Activated T-cell treated with anti-CD3 and anti-CD28 coated beads for 4 hours (primary cell): ENCODE results near the gene ANTXR1.

Experiments
- DNase-seq: peaks from one replicate; pipeline ENCODE4 v3.0.0-alpha.2; 2020

Gene ANTXR1

GRCh38 chr2:69102041-69102593, 89.1 kb downstream of the ANTXR1 start:
- DNase-seq: no peak

- no peak for DNase-seq
Measured at GRCh38 chr2:69103419-69103818, 90.4 kb downstream of the ANTXR1 start.

GRCh38 chr2:69104261-69104660, 91.3 kb downstream of the ANTXR1 start:
- no peak for DNase-seq

GRCh38 chr2:69109255-69109654, 96.3 kb downstream of the ANTXR1 start:
- no peak for DNase-seq

DNA sequence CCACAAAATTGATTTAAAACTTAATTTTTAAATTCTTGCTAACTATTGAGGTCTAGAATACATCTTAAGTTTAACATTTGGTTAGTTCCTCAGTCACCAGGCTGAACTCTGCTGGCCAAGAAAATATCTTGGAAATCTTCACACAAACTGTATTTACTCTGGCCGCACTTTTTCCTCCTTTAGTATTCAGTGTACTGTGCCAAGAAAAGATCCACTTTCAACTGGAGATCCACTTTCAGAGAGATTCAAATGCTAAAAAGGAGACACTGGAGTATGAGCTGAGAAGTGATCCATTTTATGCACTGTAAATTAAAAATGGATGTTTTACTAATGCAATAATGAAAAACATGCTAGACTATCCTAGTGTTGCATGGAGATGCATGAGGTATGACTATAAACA, 98.1 kb downstream of the ANTXR1 start:
- no peak for DNase-seq

- DNase-seq: no peak
Measured at GRCh38 chr2:69113627-69114026, 100.6 kb downstream of the ANTXR1 start.

DNA sequence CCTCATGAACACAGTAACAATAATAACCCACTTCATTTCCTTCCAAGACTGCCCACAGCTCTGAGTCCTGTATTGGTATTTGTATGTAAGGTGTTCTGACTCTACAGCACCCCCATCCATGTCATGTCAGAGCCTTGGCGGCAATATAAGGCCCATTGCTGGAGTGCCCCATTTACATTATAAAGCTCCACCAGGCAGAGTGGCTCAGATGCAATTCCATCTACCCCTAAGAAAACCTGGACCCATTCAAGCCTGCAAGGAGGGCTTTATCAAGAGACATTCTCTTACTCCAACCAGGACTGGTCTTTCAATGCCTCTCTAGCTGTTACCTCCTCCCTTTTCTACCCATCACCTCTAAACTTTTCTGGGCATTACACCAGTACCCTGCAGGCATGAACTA, 101.6 kb downstream of the ANTXR1 start:
- no peak for DNase-seq

- DNase-seq: no peak
Measured at GRCh38 chr2:69116438-69116837, 103.5 kb downstream of the ANTXR1 start.

DNA sequence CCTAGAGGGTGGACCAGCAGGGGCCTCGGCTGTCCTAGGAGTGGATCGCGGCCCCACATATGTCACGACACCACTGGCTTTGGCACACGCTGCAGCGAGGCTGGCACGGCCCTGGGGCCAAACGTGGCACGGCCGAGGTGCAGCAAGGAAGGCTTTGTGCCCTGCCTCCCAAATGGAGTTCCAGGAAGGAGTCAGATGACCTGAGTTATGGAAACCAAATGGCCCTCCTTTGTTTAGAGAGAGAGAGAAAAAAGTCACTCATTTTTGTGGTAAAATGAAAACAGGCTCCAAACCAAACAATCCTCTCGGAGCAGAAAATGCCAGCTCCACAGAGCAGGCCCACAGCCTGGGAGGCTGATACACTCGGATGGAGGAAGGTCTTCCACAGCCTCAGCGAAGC, 105.6 kb downstream of the ANTXR1 start:
- no peak for DNase-seq

DNA sequence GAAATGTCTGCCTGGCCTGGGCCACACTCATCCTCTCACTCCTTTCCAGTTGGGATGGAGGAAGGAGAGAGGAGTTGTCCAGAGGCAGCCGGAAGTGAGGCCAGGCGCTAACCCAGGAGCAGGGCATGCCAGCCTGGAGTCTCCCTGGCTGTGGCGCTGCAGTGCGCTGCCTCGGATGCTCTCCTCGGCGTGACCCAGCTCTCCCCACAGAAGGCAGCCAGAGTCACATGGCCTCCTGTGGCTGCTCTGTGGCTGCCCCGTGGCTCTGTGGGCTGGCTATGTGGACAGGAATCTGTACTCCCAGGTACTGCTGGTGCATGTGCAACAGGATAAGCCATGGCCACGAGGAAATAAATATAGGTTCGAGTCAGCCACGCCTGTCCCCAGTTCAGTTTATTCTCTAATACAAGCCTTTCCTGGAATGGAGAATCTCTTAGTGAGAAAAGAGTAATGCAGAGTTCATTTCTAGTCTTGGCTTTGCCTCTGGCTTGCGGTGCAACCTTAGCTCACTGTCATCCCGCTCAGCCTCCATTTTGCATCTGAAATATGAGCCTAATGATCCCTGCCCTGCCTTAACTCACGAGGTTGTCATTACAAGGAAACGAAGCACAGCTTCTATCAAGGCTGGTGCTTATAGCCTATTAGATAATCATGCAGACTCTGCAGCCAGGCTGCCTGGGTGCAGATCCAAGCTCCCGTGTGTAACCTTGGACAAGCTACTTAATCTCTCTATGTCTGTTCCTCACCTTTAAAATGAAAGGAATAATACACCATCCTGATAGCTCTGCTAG, 106.3 kb downstream of the ANTXR1 start:
- DNase-seq: no peak

- DNase-seq: no peak
Measured at GRCh38 chr2:69122271-69122670, 109.3 kb downstream of the ANTXR1 start.

- DNase-seq: no peak
Measured at GRCh38 chr2:69123182-69123581, 110.2 kb downstream of the ANTXR1 start.

DNA sequence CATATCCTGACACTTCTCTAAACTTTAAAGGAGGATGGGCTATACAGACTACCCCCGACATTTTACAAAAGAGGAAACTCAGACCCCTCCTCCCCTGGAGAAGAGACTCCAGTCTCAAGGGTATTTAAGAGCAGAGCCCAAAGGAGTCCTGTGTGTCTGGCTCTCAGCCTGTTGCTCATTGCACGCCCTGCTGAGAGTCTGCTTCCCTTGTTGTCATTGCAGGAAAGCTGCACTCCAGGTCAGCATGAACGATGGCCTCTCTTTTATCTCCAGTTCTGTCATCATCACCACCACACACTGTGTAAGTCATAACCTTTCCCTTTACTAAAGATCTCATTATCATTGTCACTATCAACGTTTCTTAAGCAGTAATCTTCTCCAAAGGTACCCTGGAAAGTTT, 111.4 kb downstream of the ANTXR1 start:
- no peak for DNase-seq

- no peak for DNase-seq
Measured at GRCh38 chr2:69125816-69126215, 112.8 kb downstream of the ANTXR1 start.

- no peak for DNase-seq
Measured at GRCh38 chr2:69126341-69126740, 113.4 kb downstream of the ANTXR1 start.

GRCh38 chr2:69131452-69131851, 118.5 kb downstream of the ANTXR1 start:
- no peak for DNase-seq

GRCh38 chr2:69131983-69132675, 119.2 kb downstream of the ANTXR1 start:
- DNase-seq: no peak

- no peak for DNase-seq
Measured at GRCh38 chr2:69132960-69133590, 120.1 kb downstream of the ANTXR1 start.

GRCh38 chr2:69133898-69134297, 120.9 kb downstream of the ANTXR1 start:
- DNase-seq: no peak

- DNase-seq: no peak
Measured at GRCh38 chr2:69134306-69134945, 121.4 kb downstream of the ANTXR1 start.

- DNase-seq: no peak
Measured at GRCh38 chr2:69138247-69138772, 125.3 kb downstream of the ANTXR1 start.

- DNase-seq: no peak
Measured at GRCh38 chr2:69138793-69139459, 125.9 kb downstream of the ANTXR1 start.
